Caki2 (cell line): ENCODE results near the gene NUP85. TPM values are rescaled to one million over a fixed set of nuclear protein-coding genes. Genes with fewer than 3 reads are reported as not detected.
A peak's percentile ranks its signal among the peaks of the same experiment; 100 is the strongest.
"Not testable (repeated sequence)": the region's sequence is repeated elsewhere in the genome, so short reads cannot be mapped to it uniquely, and the experiment has no call there.

Experiments used
- DNase-seq: peaks from one replicate; pipeline ENCODE4 v3.0.0-alpha.2; 2015; ENCODE audit warnings: low read depth
- in situ Hi-C: cut with HindIII; loops from 2 replicates; pipeline ENCODE4 v1.10.0; 2016; ENCODE audit warnings: low sequenced_read_pairs, low pct_unique_long_range_greater_than_20kb, mixed read lengths
- total RNA-seq: library from RNA; depleted of rRNA; stranded (reverse); fragments of >200 nt; shearing (Covaris generic); gene quantifications from 2 replicates; pipeline ENCODE4 v1.2.3, GENCODE V29; 2014; ENCODE audit warnings: low replicate concordance

The NUP85 gene
- total RNA-seq, 1 experiment from 2014 or later, result 71.4 TPM

DNA sequence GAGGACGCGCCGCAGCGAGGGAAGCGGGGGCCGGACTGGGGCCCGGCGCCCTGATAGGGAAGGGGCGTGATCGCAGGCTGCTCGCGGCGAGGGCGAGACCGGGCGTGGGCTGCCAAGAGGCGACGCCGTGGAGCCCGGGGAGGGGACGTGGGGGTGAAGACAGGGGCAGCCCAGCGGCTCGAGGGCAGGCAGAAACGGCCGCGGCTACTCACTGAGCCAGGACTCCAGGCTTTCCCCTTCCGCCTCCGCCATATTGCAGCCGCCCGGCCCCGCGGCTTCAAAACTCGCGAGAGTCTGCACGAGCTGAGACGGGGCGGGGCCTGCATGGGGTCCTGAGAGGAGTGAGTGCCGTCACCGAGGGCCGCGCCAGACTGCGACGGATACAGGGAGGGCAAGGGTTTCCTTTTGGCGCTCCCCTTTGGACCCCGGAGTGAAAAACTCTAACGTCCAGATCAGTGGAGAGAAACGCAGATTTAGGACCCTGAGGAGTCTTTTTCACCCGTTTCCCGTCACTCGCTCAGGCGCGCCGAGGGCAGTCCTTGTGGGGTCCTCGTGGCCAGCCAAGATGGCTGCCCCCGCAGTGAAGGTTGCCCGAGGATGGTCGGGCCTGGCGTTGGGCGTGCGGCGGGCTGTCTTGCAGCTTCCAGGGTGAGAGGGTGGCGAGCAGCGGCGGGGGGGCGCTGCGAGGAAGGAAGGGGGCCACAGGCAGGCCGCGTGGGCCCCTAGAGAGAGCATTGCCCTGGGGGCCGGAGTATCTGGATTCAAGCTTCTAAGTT lies 56.0 kb downstream of the NUP85 start, which contains the start of the genes GGA3 and MRPS7:
Gene GGA3 (minus strand): TSS at position 271 of the 776 bp plus-strand sequence. CDS start 19 bp downstream, at position 252.
Gene MRPS7 (plus strand): TSS at position 544 of the 776 bp plus-strand sequence. CDS start 22 bp downstream, at position 566.
- DNase-seq, result peak; percentile 95
- in situ Hi-C loops, result no loop called here

- in situ Hi-C loops, result no loop called here
- no peak for DNase-seq
Measured at GRCh38 chr17:75262112-75262606, 56.7 kb downstream of the NUP85 start.

GRCh38 chr17:75263055-75263454 lies 57.6 kb downstream of the NUP85 start:
- in situ Hi-C loops, result no loop called here
- DNase-seq, result no peak

DNA sequence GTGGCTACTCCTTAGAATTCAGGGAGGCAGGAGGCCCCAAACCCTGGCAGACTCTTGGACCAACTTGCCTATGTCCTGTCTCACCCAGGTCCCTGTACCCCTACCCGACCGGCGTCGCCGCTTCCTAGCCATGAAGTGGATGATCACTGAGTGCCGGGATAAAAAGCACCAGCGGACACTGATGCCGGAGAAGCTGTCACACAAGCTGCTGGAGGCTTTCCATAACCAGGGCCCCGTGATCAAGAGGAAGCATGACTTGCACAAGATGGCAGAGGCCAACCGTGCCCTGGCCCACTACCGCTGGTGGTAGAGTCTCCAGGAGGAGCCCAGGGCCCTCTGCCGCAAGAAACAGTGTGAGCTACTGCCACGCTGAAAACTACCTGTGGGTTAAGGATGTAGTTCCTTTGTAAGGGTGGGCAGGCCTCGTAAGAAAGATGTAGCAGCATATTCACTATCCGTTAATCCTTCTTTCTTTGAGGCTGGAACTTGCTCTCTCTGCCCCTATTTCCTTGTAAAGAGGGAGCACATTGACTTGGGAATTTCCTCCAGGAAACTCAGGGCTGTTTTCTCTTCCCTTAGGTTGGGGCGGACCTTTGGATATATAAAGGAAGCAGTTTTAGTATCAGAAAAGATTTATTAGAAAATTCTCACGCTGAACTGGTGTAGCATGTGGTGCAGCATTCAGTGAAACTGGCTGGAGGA lies 60.3 kb downstream of the NUP85 start:
- in situ Hi-C loops, result no loop called here
- DNase-seq, result no peak

DNA sequence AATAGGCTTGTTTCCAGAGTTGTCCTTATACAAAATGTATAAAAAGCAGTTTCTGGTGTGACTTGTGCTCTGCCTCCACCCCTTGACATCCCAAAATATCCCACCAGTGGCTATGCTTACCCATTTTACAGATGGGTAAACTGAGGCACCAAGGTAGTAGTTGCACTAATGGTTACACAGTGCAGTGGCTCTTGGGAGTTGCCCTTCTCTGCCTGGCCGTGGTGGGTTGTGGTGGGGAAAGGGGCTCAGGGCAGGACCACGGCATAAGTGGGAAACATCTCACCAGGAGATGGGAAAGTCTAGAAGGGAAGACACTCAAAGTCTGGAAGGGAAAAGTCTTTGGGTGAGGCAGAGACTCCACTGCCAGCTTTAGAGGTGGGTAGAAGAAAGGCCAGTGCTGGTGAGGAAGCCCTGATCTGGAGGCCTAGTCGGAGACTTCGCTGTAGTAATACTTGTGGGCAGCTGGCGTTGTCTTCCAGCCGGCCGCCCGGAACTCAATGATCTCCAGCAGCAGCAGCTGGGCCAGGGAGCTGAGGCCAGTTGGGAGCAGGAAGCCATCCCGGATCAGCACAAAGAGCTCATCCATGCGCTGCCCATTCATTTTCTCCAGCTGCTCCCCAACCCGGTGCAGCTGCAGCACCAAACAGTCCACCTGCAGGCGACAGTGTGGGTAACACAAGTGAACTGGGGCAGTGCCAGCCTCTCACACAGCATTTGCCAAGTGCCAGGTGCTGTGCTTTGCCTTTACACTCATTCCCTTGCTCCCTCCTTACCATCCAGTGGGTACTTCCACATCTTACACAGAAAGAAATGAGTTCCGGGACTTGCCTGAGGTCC lies 61.1 kb downstream of the NUP85 start:
- DNase-seq, result no peak
- in situ Hi-C loops, result no loop called here

- DNase-seq, result no peak
- in situ Hi-C loops, result no loop called here
Measured at GRCh38 chr17:75267153-75267410, 61.6 kb downstream of the NUP85 start.

DNA sequence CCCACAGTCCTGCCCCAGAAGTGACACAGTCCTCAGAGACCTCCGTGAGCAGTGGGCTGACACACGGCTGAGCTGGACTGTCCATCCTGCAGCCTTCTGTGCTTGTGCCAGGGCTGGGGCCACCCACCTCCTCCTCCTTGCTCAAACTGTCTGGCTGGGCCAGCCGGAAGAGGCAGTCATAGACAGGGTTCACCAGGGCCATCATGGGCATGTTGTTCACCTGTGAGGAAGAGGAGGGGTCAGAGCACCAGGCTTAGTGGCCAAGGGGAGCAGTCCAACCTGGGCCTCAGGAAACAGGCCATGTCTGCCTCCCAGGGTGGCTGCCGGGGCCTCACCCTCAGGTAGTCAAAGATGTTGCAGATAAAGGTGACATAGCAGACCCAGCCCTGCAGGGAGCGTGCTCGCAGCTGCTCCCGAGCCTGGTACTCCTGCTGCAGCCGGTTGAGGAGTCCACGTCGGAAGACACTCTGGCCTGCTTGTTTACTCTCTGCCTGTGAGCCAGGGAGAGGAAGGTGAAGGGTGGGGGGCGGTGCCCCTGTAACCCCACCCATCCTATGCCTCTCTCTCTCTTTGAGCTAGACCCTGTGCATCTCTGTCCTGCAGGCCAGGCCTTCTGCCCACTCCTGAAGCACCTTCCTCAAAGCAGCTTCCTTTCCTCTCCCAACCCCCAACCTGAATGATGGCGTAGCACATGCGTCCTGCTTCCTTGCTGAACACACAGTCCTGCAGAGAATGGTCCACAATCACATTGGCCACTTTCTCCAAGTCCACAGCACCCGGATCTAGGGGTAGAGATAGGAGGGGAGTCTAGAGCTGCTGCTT lies 62.1 kb downstream of the NUP85 start:
- in situ Hi-C loops, result no loop called here
- DNase-seq, result no peak

DNA sequence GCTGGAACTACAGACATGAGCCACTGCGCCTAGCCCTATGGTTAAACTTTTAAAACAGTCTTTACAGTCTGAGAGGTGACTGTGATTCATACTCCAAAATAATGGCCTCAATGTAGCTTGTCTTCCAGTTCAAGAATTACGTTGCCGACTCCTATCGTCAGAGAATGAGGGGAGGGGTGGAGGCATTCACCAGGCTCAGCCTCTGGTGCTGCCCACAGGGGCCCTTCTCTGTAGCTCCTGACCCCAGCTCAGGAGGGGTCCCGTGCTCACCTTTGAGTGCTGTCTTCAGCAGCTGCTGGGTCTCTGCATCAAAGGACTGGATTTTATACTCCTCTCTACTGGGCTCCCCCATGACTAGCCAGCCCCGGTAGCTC lies 64.4 kb downstream of the NUP85 start:
- no peak for DNase-seq
- in situ Hi-C loops, result no loop called here

GRCh38 chr17:75270218-75270965 lies 64.9 kb downstream of the NUP85 start:
- peak; percentile 75 for DNase-seq
- in situ Hi-C loops, result no loop called here

DNA sequence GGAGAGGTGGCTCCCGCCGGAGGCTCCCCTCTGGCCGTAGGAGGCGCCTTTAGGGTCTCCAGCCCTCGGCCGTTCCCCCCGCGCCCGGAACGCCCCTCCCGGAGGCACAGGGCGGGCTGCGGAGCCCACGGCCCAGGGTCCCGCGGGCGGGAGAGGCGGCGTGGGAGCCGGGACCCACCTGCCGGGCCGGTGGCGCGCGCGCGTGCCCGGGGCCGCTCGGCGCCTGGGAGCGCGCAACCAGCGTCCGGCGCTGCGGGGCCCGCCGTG lies 65.4 kb downstream of the NUP85 start, which contains the start of gene MIF4GD:
Gene MIF4GD (minus strand): TSS at position 266 of the 267 bp plus-strand sequence. CDS start 1,036 bp downstream, outside the sequence.
- no peak for DNase-seq
- in situ Hi-C loops, result no loop called here

DNA sequence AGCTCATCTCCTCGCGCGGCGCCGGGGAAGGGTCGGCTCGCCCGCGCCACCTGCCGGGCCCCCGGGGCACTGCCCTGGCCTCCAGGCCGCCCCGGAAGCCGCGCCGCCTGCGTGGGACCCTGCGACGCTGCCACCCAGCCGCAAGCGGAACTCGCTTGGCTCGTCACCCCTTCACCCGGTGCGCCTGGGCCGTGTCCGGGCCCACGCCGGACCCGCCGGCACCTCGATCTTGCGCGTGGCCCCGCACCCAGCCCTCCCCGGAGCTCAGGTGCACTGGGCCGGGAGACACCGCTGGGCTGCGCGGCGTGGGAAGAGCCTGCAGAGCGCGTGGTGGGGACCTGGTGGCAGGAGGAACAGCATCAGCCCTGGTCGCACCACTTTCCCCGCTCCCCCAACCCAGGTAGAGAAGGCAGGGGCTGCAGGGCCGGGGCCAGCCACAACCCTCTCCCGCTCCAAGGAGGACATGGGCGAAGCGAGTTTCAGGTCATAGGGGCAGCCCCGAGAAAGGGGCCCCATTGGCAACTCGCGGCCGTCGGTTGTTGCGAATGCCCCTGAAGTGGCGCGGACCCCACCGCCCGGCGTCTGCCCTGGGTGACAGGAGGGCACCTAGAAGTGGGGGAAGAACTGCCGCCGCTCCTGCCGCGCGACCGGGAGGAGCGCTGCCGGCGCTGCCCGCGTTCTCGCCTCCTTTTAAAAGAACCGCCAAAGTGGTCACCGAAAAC lies 65.9 kb downstream of the NUP85 start:
- DNase-seq, result peak; percentile 75
- in situ Hi-C loops, result no loop called here

- in situ Hi-C loops, result no loop called here
- no peak for DNase-seq
Measured at GRCh38 chr17:75271955-75272847, 66.7 kb downstream of the NUP85 start.

DNA sequence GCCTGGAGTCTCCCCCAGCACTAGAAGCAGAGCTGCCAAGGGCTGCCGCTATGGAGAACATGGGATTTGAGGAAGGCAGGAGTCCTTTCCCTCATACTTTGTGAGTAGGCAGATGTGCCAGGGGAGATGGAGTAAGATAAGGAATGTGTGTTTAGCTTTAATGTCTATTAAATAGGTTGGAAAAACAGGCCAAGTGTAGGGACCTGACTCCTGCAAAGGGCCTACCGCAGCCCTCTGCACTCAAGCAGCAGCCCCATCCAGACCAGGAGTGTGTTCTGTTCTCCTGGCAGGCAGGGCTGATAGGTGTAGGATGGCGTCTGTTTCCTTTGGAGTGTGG lies 67.3 kb downstream of the NUP85 start:
- in situ Hi-C loops, result no loop called here
- DNase-seq, result no peak

DNA sequence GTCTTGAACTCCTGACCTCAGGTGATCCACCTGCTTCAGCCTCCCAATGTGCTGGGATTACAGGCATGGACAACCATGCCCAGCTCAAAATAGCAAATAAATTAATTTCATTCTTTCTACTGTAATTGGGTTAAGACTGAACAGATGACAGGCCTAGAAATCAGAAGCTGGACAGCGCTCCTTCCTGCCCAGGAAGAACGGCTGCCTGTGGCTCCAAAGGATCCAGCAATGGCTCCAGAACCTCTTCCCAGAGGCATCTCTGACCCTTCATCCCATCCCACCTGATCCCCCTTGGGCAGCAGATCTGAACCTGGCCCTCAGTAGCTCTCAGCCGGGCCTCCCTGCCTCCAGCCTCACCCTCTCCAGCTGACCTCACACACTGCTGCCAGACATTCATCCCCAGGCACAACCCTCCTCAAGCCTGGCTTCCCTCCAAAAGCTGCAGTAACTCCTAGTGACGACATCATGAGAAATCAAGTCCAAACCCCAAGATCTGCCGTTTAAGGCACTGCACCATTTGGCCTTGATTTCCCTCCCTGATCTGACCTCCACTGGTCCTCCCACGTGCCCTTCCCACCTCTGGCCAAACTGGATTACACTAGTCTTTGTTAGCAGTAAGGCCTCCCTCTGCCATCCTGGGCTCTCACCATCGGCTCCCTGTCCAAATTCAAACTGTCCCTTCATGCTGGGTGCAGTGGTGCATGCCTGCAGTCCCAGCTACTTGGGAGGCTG lies 68.7 kb downstream of the NUP85 start:
- no peak for DNase-seq
- in situ Hi-C loops, result no loop called here

DNA sequence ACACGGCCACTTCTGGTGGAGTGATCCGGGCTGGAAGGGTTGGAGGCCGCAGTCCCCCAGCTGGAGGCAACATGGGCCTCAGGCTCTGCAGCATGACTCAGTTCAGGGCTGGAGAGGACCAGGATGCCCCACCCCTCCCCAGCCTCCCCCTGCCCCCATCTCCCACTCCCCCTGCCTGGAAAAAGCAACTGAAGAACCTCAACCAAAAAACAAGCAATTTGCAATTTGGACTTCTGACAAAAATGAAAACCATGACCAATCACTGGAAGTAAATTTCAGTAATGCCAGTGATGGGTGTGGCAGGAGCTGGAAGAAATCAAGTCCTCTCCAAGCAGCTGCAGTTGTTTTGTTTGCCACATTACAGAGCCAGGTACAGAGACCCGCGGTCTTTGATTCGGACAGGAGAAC lies 72.2 kb downstream of the NUP85 start:
- DNase-seq, result no peak
- in situ Hi-C loops, result no loop called here

DNA sequence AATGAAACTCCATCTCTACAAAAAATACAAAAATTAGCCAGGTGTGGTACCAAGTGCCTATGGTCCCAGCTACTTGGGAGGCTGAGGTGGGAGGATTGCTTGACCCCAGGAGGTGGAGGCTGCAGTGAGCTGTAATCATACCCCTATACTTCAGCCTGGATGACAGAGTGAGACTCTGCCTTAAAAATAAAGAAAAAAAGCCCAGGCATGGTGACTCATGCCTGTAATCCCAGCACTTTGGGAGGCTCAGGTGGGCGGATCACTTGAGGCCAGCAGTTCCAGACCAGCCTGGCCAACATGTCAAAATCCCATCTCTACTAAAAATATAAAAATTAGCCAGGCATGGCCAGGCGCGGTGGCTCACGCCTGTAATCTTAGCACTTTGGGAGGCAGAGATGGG lies 74.7 kb downstream of the NUP85 start:
- in situ Hi-C loops, DNase-seq: not testable (repeated sequence)
